HCT116 (cell line): ENCODE measurements around the gene MRTFB.

ENCODE experiments used
- ATF3 ChIP-seq: IDR thresholded peaks from 2 replicates; pipeline ENCODE4 v1.6.1; 2012
- EGR1 ChIP-seq: IDR thresholded peaks from 2 replicates; pipeline ENCODE4 v1.6.1; 2012; ENCODE audit warnings: low read depth
- EZH2 ChIP-seq: fragments of 200-600 bp; sonication (generic); IDR thresholded peaks from 2 replicates; pipeline ENCODE4 v1.6.1; 2017; ENCODE audit warnings: antibody characterized with exemption, mixed run types
- EZH2phosphoT487 ChIP-seq: fragments of 200-600 bp; IDR thresholded peaks from 2 replicates; pipeline ENCODE4 v1.6.1; 2018; ENCODE audit warnings: antibody characterized with exemption, borderline replicate concordance
- FOSL1 ChIP-seq: IDR thresholded peaks from 2 replicates; pipeline ENCODE4 v1.6.1; 2012; ENCODE audit warnings: low read depth
- JUND ChIP-seq: IDR thresholded peaks from 2 replicates; pipeline ENCODE4 v1.6.1; 2012
- POLR2AphosphoS5 ChIP-seq: IDR thresholded peaks from 2 replicates; pipeline ENCODE4 v1.6.1; 2011; ENCODE audit warnings: mild to moderate bottlenecking, low read depth, low read length, moderate library complexity
- YY1 ChIP-seq: IDR thresholded peaks from 2 replicates; pipeline ENCODE4 v1.6.1; 2011; ENCODE audit warnings: low read length, low read depth, moderate library complexity, mild to moderate bottlenecking; ENCODE audit not compliant: insufficient replicate concordance; ENCODE audit errors: extremely low read depth
- ZNF274 ChIP-seq: fragments of 200-500 bp; sonication (Bioruptor generic); IDR thresholded peaks from 2 replicates; pipeline ENCODE4 v1.6.1; 2014; ENCODE audit warnings: mild to moderate bottlenecking, low read depth, low read length, inconsistent platforms
- TF ChIP-seq, protein P1 (sequence below), 3 experiments: fragments of 200-600 bp in 1 of 3; sonication (generic) in 1 of 3; IDR thresholded peaks in 2 of 3; conservative IDR thresholded peaks in 1 of 3; 2 replicates each; pipeline ENCODE4 v1.5.1; 2012 to 2017; ENCODE audit warnings: low read depth in 2 of 3, low read length in 2 of 3, antibody characterized with exemption in 1 of 3, borderline replicate concordance in 1 of 3, control low read depth in 1 of 3, mild to moderate bottlenecking in 1 of 3, mixed read lengths in 1 of 3, mixed run types in 1 of 3, moderate library complexity in 1 of 3; ENCODE audit not compliant: insufficient read depth in 1 of 3

GRCh38 chr16:14106961-14107360, 35.8 kb downstream of the MRTFB start:
- TF ChIP-seq POLR2AphosphoS5 (no peak), EZH2 (no peak), JUND (no peak), EZH2phosphoT487 (no peak), YY1 (no peak), FOSL1 (no peak), ATF3 (no peak), ZNF274 (no peak), EGR1 (no peak)
- TF ChIP-seq, protein P1, sequence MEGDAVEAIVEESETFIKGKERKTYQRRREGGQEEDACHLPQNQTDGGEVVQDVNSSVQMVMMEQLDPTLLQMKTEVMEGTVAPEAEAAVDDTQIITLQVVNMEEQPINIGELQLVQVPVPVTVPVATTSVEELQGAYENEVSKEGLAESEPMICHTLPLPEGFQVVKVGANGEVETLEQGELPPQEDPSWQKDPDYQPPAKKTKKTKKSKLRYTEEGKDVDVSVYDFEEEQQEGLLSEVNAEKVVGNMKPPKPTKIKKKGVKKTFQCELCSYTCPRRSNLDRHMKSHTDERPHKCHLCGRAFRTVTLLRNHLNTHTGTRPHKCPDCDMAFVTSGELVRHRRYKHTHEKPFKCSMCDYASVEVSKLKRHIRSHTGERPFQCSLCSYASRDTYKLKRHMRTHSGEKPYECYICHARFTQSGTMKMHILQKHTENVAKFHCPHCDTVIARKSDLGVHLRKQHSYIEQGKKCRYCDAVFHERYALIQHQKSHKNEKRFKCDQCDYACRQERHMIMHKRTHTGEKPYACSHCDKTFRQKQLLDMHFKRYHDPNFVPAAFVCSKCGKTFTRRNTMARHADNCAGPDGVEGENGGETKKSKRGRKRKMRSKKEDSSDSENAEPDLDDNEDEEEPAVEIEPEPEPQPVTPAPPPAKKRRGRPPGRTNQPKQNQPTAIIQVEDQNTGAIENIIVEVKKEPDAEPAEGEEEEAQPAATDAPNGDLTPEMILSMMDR (IDR thresholded peaks at IDR 0.05 in 2 of 3, conservative IDR thresholded peaks at IDR 0.05 in 1 of 3; ENCODE audit: borderline replicate concordance in 1 of 3, insufficient read depth in 1 of 3, low read depth in 2 of 3, low read length in 2 of 3) = no peak
